ENCODE data around the gene CDK2. TPM values are rescaled to one million over a fixed set of nuclear protein-coding genes. Genes with fewer than 3 reads are reported as not detected.

Gene CDK2
- total RNA-seq, 1 experiment from 2014 or later, result 52.3 TPM

- peak; percentile 82 for DNase-seq (ENCODE audit: low spot score)
- in situ Hi-C loops (cut with HindIII; ENCODE audit: low sequenced_read_pairs), result no loop called here
Measured at GRCh38 chr12:55934773-55935172, 31.9 kb upstream of the CDK2 start.

DNA sequence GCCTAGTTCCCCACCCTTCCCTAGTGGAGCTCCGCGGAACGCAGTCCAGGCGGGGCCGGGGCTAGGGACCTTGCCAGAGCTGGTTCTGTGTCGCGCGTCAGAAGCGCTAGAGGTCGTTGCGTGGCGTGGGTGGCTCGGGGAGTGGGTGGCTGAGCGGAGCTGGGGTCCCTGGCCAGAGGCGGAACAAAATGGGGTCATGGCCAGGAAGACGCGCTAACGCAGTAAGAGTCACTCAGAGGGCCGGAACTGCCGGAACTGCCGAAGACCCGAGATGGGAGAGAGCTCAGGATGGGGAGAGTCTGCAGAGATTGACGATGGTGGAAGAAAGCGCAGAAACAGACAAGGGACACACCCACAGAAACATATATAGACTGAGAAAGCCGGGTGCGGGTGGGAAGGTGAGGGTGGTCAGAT is 30.9 kb upstream of the CDK2 start:
- DNase-seq (ENCODE audit: low spot score), result peak; percentile 40
- in situ Hi-C loops (cut with HindIII; ENCODE audit: low sequenced_read_pairs), result no loop called here

DNA sequence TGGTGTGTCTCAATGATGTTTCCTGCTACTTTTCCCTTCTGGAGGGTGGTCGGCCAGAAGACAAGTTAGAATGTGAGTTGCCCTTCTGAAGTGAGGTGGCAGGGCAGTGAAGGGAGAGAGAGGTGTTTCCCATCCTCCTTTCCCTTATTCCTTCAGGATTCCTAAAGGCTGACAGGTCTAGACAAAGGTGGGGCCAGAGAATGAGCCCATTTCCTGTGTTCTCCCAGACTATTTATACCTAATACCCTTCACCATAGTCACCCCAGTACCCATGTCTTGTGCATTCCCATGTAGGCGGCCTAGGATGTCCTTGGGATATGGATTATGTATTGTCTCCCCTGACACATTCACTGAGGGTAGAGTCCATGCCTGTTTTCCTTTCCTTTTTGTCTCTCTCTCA is 28.6 kb upstream of the CDK2 start:
- DNase-seq (ENCODE audit: low spot score), result no peak
- in situ Hi-C loops (cut with HindIII; ENCODE audit: low sequenced_read_pairs), result no loop called here

GRCh38 chr12:55938826-55939501 is 27.7 kb upstream of the CDK2 start:
- in situ Hi-C loops (cut with HindIII; ENCODE audit: low sequenced_read_pairs), result no loop called here
- no peak for DNase-seq (ENCODE audit: low spot score)

DNA sequence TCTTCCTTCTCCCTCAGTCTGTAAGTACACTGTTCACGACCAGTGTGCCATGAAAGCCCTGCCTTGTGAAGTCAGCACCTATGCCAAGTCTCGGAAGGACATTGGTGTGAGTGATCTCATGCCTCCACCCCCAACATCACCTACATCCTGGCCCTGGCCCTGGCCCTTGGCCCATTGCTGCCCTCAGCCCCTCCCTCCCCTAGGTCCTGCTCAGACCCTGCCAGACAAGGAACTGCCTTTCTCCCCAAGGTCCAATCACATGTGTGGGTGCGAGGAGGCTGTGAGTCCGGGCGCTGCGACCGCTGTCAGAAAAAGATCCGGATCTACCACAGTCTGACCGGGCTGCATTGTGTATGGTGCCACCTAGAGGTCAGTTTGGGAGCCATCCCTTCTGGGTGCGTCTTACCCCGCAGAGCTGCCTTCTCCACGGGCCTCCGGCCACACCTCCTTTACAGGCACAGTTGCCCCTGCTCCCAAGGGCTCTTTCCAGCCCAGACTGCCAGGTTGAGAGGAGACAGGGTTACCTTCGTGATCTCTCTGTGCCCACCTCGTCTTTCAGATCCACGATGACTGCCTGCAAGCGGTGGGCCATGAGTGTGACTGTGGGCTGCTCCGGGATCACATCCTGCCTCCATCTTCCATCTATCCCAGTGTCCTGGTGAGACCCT is 26.4 kb upstream of the CDK2 start:
- peak; percentile 89 for DNase-seq (ENCODE audit: low spot score)
- in situ Hi-C loops (cut with HindIII; ENCODE audit: low sequenced_read_pairs), result no loop called here

DNA sequence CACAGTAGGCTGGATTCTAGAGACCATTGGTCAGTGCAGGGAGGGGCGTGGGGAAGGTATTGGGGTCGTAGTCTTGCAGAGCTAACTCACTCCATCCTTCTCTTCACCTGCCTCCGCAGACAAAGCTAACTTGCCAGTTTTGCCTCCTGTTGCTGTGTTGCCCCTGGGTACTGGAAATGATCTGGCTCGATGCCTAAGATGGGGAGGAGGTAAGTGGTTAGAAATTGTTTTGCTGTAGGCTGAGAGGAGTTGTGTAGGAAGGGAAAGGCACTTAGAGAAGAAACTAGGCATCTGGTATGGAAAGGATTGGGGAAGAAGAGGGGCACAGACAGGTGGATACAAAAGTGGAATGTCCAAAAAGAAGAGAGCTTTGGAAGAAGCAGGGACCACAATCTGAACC is 24.6 kb upstream of the CDK2 start:
- no peak for DNase-seq (ENCODE audit: low spot score)
- in situ Hi-C loops (cut with HindIII; ENCODE audit: low sequenced_read_pairs), result no loop called here

GRCh38 chr12:55942577-55943136 is 24.0 kb upstream of the CDK2 start:
- no peak for DNase-seq (ENCODE audit: low spot score)
- in situ Hi-C loops (cut with HindIII; ENCODE audit: low sequenced_read_pairs), result no loop called here

- in situ Hi-C loops (cut with HindIII; ENCODE audit: low sequenced_read_pairs), result no loop called here
Measured at GRCh38 chr12:55946553-55946952, 20.1 kb upstream of the CDK2 start.

GRCh38 chr12:55955344-55955743 is 11.3 kb upstream of the CDK2 start:
- in situ Hi-C loops (cut with HindIII; ENCODE audit: low sequenced_read_pairs), result no loop called here
- DNase-seq (ENCODE audit: low spot score), result no peak

More at GRCh38 chr12:55946553-55946952, 20.1 kb upstream of the CDK2 start:
- no peak for DNase-seq (ENCODE audit: low spot score)

DNA sequence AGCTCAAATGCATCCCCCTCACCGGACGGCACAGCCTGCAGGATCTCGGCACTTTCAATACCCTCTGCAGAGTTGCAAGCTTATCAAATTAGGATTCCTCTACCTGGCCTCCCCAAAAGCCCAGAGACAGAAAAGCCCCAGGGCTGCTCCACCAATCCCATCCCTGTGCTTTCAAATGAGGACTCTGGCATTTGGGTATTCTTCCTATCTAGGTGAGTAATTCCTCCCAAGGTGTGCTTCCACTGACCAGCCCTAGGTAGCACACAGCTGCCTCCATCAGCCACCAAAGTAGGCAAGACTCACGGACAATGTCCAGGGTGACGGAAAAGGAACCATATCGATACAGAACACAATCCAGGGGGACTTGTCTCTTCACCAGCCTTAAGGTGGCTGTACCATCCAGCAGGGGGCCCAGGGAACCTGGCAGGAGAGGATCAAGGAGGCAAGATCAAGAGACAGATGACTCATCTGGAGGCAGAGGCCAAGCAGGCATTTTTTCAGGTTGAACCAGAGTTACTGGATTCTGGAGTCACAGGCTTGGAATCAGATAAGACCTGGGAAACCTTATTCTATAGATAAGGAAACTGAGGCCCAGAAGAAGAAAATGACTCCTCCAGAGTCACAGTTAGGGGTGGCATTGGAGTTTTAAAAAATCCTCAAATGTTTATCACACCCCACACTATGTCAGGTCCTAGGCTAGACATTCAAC is 10.7 kb upstream of the CDK2 start:
- in situ Hi-C loops (cut with HindIII; ENCODE audit: low sequenced_read_pairs), result no loop called here
- DNase-seq (ENCODE audit: low spot score), result no peak

DNA sequence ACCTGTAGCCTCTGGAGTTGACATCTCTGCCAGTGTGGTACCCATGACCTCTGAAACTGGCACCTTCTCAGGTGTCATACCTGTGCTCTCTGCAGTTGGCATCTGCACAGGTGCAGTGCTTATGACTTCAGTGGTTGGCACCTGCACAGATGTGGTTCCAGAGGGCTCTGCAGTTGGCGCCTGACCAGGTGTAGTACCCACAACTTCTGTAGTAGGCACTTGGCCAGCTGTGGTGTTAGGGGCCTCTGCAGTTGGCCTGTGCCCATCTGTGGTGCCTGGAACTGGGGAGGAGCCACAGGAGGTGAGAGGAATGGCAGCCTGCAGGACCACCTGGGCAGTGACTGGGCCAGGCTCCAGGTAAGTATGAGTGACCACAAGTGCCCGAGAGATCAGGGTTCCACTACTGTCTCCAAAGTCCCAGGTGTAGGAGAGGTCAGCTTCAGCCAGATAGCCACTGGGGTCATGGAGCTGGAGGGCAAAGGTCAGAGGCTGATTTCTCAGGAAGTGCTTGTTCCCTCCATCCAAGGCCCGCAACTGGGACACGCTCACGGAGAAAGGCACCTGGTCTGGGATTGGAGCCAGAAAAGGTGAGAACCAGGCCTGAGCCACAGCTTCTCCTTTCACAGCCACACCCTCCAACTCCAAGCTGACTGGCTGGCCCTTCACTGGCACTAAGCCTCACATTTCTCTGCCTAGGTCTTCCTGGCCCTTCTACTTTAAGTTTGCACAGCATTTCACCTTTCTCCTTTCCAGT is 9.3 kb upstream of the CDK2 start:
- in situ Hi-C loops (cut with HindIII; ENCODE audit: low sequenced_read_pairs), result no loop called here

DNA sequence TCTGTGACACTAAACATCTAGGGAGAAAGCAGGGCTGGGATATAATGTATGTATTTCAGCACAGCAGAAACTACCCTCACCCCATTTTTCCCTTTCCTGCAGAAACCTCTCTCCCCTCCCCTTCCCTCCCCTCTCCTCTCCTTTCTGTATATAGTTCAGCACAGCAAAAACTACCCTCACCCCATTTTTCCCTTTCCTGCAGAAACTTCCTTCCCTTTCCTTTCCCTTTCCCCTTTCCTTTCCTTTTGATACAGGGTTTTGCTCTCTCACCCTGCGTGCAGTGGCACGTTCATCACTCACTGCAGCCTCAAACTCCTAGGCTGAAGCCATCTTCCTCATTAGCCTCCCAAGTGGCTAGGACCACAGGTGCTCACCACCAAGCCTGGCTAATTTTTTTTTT is 2.9 kb upstream of the CDK2 start:
- DNase-seq (ENCODE audit: low spot score), result no peak
- in situ Hi-C loops (cut with HindIII; ENCODE audit: low sequenced_read_pairs), result no loop called here

More for the DNA sequence above, 9.3 kb upstream of the CDK2 start:
- no peak for DNase-seq (ENCODE audit: low spot score)

DNA sequence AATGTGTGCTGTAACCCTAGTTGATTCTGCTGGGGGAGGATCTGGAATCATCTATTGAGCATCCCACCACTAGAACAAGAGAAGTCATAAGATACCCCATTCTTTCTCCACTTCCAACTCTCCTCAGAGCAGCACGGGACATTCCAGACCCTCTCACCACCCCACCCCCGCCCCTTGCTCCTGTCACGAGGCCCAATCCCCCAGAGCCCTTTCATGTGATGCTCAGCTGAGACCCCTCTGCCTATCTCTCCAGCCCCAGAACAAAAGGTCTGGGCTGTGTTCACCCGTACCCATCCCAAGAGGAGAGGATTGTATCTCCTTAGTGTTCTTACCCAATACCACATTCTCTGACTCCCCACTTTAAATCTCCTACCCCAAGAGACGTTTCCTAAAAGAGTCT is 1.4 kb upstream of the CDK2 start:
- no peak for DNase-seq (ENCODE audit: low spot score)
- in situ Hi-C loops (cut with HindIII; ENCODE audit: low sequenced_read_pairs), result no loop called here

GRCh38 chr12:55965941-55966407 is 656 bp upstream of the CDK2 start, which contains the start of gene PMEL:
Gene PMEL, minus strand, starts transcription at chr12:55966042. Its CDS starts 31 bp downstream, at chr12:55966011.
- in situ Hi-C loops (cut with HindIII; ENCODE audit: low sequenced_read_pairs), result no loop called here
- no peak for DNase-seq (ENCODE audit: low spot score)

- DNase-seq (ENCODE audit: low spot score), result no peak
- in situ Hi-C loops (cut with HindIII; ENCODE audit: low sequenced_read_pairs), result no loop called here
Measured at GRCh38 chr12:55969356-55969755, 2.7 kb downstream of the CDK2 start.

GRCh38 chr12:55970775-55971174 is 4.1 kb downstream of the CDK2 start:
- DNase-seq (ENCODE audit: low spot score), result no peak
- in situ Hi-C loops (cut with HindIII; ENCODE audit: low sequenced_read_pairs), result no loop called here

DNA sequence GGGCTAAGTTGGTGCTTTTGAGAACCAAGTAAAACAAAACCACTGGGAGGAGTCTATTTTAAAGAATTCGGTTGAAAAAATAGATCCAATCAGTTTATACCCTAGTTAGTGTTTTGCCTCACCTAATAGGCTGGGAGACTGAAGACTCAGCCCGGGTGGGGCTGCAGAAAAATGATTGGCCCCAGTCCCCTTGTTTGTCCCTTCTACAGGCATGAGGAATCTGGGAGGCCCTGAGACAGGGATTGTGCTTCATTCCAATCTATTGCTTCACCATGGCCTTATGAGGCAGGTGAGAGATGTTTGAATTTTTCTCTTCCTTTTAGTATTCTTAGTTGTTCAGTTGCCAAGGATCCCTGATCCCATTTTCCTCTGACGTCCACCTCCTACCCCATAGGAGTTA is 5.4 kb downstream of the CDK2 start:
- in situ Hi-C loops (cut with HindIII; ENCODE audit: low sequenced_read_pairs), result no loop called here
- peak; percentile 37 for DNase-seq (ENCODE audit: low spot score)

GRCh38 chr12:55972456-55972855 is 5.8 kb downstream of the CDK2 start:
- in situ Hi-C loops (cut with HindIII; ENCODE audit: low sequenced_read_pairs), result no loop called here
- DNase-seq (ENCODE audit: low spot score), result no peak

DNA sequence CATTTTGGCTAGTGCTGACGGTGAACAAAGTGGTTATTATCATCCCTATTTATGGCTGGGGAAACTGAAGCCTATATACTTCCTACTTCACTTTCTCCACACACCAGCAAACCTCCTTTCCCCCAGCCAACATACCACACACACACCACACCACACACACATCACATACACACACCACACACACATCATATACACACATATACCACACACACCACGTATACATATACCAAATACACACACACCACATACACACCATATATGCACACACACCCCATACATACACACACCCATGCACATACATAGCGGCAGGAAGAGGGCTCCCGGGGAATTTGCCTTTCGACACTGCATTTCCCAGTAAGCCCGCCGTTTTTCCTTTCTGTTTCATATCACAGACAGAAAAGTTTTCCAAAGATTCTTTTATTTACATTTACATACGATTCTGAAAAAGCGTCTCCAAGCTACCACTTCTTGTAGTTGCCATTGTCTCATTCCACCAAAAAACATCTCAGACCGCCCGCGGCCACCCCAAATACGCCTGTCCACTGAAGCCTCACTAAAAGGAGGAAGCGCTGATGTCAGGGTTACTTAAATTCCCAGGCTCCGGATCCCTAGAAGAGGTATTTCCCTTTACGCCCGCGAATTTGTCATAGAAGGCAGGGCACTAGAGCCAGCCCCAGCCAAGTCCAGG is 6.4 kb downstream of the CDK2 start:
- no peak for DNase-seq (ENCODE audit: low spot score)
- in situ Hi-C loops (cut with HindIII; ENCODE audit: low sequenced_read_pairs), result no loop called here

Data from G401 (cell line).